Ovary (tissue), 3 donors: ENCODE data around the gene EVX1.

ENCODE experiments used
- EP300 ChIP-seq: sonication (generic); formaldehyde crosslinking; IDR thresholded peaks from one replicate; pipeline ENCODE4 v1.6.1; 2017; ENCODE audit warnings: antibody characterized with exemption
- TF ChIP-seq, protein P1 (sequence below), 3 donors: fragments of 450-650 bp in 2 of 3; fragments of 200-600 bp in 1 of 3; IDR thresholded peaks; one replicate each; pipeline versions ENCODE4 v1.5.1 to v1.8.0; 2016 to 2022; ENCODE audit warnings: antibody characterized with exemption in 3 of 3, mild to moderate bottlenecking in 1 of 3
- donor health status: DM: no; HTN: no; CAD: no.

DNA sequence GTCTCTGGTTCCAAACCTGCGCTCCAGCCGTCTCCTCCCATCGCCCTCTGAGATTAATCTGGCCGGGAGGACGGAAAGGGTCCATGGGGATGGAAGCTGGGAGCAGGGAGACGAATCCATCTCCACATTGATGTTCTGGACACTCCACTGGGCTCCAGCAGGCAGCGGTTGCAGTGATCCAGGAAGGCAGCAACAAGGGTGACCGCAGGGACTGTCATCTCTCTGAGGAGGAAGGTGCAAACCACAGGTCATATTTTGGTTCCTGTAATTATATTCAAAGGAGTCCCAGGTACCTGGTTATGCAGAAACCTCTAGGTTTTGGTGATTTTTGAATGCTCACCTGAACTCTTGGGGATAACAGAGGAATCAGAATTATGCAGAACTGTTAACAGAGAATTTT lies 54.8 kb downstream of the EVX1 start:
- TF ChIP-seq, protein P1, sequence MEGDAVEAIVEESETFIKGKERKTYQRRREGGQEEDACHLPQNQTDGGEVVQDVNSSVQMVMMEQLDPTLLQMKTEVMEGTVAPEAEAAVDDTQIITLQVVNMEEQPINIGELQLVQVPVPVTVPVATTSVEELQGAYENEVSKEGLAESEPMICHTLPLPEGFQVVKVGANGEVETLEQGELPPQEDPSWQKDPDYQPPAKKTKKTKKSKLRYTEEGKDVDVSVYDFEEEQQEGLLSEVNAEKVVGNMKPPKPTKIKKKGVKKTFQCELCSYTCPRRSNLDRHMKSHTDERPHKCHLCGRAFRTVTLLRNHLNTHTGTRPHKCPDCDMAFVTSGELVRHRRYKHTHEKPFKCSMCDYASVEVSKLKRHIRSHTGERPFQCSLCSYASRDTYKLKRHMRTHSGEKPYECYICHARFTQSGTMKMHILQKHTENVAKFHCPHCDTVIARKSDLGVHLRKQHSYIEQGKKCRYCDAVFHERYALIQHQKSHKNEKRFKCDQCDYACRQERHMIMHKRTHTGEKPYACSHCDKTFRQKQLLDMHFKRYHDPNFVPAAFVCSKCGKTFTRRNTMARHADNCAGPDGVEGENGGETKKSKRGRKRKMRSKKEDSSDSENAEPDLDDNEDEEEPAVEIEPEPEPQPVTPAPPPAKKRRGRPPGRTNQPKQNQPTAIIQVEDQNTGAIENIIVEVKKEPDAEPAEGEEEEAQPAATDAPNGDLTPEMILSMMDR (IDR thresholded peaks at IDR 0.05), result no peak
- TF ChIP-seq EP300, result no peak
